Islet precursor cell (in vitro differentiated cells): Measurements from ENCODE around the gene SPATS2L.

Source experiments
- DNase-seq: peaks from one replicate; pipeline ENCODE4 v3.0.0-alpha.2; 2018

The SPATS2L gene

DNA sequence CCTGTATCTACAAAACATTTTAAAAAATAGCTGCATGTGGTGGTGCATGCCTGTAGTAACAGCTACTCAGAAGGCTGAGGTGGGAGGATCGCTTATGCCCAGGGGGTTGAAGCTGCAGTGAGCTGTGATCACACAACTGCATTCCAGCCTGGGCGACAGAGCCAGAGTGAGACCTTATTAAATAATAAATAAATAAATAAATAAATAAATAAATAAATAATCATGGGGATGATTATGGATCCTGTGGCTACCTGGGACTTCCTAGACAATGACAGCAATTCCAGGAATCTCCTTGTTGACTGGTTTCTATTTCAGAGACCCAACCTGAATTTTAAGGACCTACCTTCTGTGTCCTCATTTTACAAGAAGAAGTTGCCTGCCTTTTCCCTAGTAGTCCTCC is 111.9 kb downstream of the SPATS2L start:
- DNase-seq = no peak

GRCh38 chr2:200419325-200419724 is 112.8 kb downstream of the SPATS2L start:
- DNase-seq = no peak

GRCh38 chr2:200421270-200421669 is 114.8 kb downstream of the SPATS2L start:
- DNase-seq = no peak

DNA sequence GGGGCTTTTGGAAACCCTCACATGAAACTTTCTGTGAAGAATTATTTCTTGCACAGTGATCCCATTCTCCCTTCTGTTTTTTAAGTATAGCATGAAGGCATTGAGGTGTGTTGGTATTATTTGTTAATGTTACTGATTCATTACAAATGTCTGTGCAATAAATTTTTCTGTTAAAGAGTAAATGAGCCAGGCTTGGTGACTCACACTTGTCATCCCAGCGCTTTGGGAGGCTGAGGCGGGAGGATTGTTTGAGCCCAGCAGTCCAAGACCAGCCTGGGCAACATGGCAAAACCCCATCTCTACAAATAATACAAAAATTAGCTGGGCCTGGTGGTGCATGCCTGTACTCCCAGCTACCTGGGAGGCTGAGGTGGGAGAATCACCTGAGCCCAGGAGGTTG is 115.6 kb downstream of the SPATS2L start:
- no peak for DNase-seq

- no peak for DNase-seq
Observed at GRCh38 chr2:200422532-200423261, 116.2 kb downstream of the SPATS2L start.

GRCh38 chr2:200423541-200423940 is 117.0 kb downstream of the SPATS2L start:
- no peak for DNase-seq

DNA sequence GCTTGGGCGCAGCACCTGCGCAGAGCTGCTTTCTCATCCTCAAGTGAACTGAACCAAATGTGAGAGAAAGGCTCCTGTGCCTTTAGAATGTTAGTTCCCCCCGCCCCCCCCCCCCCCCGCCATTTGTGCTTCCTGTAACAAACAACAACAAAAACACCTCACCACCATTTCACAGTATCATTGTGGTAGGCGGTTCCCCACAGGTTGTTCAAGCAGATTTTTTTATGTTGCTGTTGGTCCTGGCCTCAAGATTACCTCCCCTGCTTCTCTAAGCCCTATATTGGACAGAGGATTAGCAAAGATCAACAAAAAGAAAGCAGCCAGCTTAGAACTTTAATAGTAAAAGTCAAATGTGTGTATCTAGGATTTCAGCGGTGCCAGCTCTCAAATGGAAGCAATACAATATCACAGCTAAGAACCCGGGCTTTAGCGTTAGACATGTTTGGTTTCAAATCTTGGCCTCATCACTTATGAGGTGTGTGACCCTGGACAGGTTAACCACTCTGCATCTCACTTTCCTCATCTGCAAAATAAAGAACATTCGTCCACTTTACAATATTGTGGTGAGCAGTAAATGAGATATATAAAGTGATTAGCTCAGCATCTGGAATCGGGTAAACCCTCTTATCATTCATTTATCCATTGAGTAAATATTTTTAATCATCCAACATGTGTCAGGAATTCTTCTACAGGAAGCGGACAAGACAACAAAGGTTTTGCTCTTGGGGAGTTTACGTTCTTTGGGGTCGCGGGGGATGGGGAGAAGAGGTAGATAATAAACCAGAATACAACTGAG is 118.7 kb downstream of the SPATS2L start:
- no peak for DNase-seq

DNA sequence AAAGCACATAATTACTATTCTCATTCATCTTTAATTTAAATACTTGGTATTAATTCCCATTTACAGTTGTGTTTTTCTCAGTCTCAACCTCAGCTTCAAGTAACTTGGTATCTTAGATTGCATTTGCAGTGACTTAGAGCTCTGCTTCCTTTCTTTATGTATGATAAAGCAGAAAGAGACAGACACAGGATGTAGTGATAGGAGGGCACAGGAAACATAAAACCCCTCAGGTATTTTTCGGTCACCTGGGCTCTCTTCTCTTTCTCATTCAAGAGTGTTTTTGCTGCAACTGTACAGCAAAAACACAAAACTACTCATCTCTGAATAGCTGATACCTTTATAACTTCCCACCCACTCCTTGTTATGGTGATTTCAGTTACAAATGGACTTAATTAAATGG is 120.3 kb downstream of the SPATS2L start:
- DNase-seq = no peak

DNA sequence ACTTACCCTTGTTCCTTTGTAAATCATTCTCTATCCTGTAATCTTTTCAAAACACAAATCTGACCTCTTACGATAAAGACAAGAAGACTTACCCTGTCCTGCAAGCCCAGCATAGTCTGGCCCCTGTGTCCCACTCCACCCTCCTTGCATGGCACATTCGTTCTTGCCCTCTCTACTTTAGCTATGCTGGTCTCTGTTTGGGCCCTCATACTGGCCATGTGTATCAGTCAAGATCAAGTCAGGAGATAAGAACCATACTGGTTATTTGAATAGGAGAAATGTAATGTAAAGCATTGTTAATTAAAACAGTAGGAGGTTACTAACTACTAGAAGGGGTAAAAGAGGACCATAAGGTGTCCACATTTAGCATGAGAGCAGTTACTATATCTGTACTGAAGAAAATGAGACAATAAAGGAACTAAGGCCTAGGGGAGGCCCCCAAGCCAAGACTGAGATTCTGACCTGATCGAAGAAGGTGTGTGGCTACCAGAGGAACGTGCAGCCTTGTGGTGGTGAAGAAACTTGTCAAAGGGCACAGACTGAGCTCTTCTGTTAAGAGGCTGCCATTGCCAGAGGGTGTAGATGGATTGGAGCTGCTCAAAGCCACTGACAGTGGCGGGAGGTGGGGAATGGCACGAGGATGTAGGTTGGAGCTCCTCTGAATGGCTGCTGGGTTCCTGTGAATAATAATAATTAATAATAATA is 122.6 kb downstream of the SPATS2L start:
- DNase-seq = no peak

DNA sequence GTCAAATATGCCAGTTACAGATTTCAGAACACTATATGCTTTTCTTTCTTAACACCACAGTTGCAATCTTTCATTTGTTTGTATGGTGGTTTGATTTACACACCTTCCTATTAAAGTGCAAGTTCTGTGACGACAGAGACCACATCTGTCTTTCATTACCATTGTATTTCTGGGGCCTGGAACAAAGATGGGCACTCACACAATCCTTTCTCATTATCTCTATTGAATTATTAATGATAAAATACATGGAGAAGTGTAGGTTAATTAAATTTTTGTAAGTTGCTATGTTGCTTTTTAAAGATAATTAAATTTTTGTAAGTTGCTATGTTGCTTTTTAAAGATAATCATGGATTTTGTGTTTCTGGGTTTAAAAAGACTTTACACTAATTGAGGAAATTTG is 123.5 kb downstream of the SPATS2L start:
- DNase-seq = no peak

- no peak for DNase-seq
Observed at GRCh38 chr2:200431996-200432705, 125.7 kb downstream of the SPATS2L start.

GRCh38 chr2:200435379-200435778 is 128.9 kb downstream of the SPATS2L start:
- DNase-seq = no peak

GRCh38 chr2:200438251-200438650 is 131.8 kb downstream of the SPATS2L start:
- DNase-seq = no peak

GRCh38 chr2:200438846-200439245 is 132.4 kb downstream of the SPATS2L start:
- DNase-seq = no peak

DNA sequence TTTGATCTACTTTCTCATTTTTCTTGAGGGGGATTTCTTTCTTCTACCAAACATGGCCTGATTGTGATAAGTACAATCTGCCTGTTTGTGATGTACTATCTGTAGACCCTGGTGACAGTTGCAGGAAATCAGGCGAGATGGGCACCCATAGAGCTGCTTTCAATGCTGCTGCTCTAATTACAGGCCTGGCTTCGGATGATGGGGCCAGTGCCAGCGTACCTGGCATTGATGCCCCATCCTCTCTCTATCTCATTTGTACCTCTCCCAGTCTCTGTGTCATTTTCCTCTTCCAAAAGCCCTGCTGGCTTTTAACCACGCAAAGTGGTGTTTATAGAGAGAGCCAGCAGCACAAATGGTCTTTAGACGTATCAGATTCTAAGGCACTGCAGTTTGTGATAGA is 133.5 kb downstream of the SPATS2L start:
- no peak for DNase-seq

GRCh38 chr2:200442471-200442870 is 136.0 kb downstream of the SPATS2L start:
- no peak for DNase-seq

DNA sequence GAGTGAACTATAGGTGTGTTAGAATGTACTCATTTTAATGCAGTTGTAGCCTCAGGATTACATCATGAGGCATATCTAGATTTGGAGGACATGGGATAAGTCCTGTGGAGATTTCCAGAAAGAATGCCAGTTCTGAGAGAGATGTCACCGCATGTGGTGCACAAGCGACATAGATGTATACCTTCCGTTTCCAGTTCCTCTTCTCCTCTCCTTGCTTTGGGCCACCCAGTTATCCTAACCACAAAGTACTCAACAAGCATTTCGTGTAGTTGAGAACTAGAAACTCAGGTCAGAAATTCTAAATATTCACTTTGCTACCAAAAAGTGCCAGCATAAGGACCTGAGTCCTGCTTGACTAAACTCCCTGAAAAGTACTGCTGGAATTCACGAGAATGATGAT is 136.9 kb downstream of the SPATS2L start:
- DNase-seq = no peak

GRCh38 chr2:200443916-200444315 is 137.4 kb downstream of the SPATS2L start:
- DNase-seq = no peak

DNA sequence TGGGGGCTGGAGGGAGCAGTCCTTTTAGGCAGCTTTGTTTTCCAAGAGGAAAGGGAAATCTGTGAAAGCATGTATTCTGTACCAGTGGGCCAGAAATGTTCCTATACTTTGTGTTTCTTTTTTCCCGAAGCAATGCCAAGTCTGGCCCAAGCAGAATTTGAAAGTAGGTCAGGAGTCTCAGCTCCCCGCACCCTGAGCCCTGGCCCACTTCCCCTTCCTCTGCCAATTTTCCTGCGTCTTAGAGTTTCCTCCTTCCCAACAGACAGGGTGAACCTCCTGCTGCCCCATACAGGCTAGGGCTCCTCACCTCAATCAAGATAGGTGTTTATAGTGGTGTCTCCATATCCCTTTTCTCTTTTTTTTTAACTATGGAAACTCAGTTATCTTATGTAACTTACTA is 138.0 kb downstream of the SPATS2L start:
- DNase-seq = no peak

DNA sequence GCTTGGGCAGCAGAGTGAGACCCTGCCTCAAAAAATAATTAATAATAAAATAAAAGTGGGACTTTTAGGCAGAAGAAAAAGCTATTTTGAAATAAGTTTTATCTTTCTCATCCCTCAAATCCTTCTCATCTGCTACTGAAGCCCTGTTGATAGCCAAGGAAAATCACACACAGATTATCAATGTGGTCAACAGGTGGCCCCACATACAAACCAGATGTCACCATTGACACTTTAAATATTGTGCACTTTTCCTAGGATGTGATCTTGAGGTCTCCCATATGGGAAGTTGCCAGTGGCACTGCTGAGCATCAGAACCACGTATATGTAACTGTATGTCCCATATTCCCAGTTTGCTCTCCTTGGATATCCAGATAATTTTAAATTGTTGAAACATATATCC is 138.8 kb downstream of the SPATS2L start:
- no peak for DNase-seq

- DNase-seq = no peak
Observed at GRCh38 chr2:200446612-200447011, 140.1 kb downstream of the SPATS2L start.

GRCh38 chr2:200447139-200447855 is 140.8 kb downstream of the SPATS2L start:
- DNase-seq = no peak

DNA sequence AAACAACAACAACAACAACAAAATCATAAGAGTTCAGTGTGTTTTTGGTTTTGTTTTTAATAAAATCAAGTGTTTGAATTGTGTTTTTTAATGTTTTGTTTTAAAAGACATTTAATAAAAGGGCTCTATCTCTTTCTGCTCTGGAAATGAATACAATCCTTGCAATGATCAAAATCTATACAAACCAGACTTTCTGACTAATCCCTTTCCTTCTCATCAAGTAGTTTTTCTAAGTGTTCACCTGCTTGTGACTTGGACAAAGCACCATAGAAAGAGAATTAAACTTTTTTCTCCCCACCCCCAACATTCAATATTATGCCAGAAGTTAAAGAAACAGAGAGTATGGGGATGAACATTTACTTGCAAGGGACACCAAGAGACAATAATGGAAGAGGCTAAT is 142.0 kb downstream of the SPATS2L start:
- DNase-seq = no peak
